OCI-LY3 (cell line): Measurements from ENCODE around the gene HUNK.

Experiments used
- H2AFZ ChIP-seq: fragments of 200-600, 300-600 bp; shearing (Covaris generic); 2 replicates; pipeline ENCODE4 v1.6.0; 2014; ENCODE audit warnings: antibody characterized with exemption, low read depth, low read length
- H3K27ac ChIP-seq: fragments of 200-600, 300-600 bp; sonication (generic); 2 replicates; pipeline ENCODE4 v1.5.1; 2014; ENCODE audit warnings: mild to moderate bottlenecking, low read length, moderate library complexity, mixed read lengths
- H3K27me3 ChIP-seq: fragments of 200-600, 300-600 bp; sonication (generic); 2 replicates; pipeline ENCODE4 v1.6.1; 2014; ENCODE audit warnings: low read depth, low read length, mixed read lengths
- H3K36me3 ChIP-seq: fragments of 200-600, 300-600 bp; sonication (generic); replicated peaks from 2 replicates; pipeline ENCODE3; 2014; ENCODE audit warnings: low read depth, low read length, mixed read lengths
- H3K4me1 ChIP-seq: fragments of 300-600, 200-600 bp; sonication (generic); 2 replicates; pipeline ENCODE4 v1.6.1; 2014; ENCODE audit warnings: low read length, mixed read lengths
- H3K4me2 ChIP-seq: fragments of 200-600, 300-600 bp; sonication (generic); 2 replicates; pipeline ENCODE4 v1.6.1; 2014; ENCODE audit warnings: low read length, mixed read lengths
- H3K4me3 ChIP-seq: fragments of 300-600, 200-600 bp; sonication (generic); 2 replicates; pipeline ENCODE4 v1.5.1; 2014; ENCODE audit warnings: antibody characterized with exemption, mild to moderate bottlenecking, low read length, moderate library complexity
- H3K79me2 ChIP-seq: fragments of 300-600, 200-600 bp; shearing (Covaris generic); 2 replicates; pipeline ENCODE4 v1.6.1; 2014; ENCODE audit warnings: mild to moderate bottlenecking, low read length, mixed read lengths
- H3K9ac ChIP-seq: fragments of 300-600, 200-600 bp; shearing (Covaris generic); 2 replicates; pipeline ENCODE4 v1.6.0; 2014; ENCODE audit warnings: mild to moderate bottlenecking, low read length, moderate library complexity
- H3K9me3 ChIP-seq: fragments of 200-600, 300-600 bp; shearing (Covaris generic); 2 replicates; pipeline ENCODE4 v1.6.1; 2014; ENCODE audit warnings: low read length, mixed read lengths; ENCODE audit not compliant: insufficient read depth
- H4K20me1 ChIP-seq: fragments of 200-600, 300-600 bp; sonication (generic); 2 replicates; pipeline ENCODE4 v1.6.1; 2016; ENCODE audit warnings: low read length, mixed read lengths; ENCODE audit not compliant: insufficient read depth
- CTCF ChIP-seq: fragments of 200-600, 300-600 bp; sonication (generic); IDR thresholded peaks from 2 replicates; pipeline ENCODE4 v1.5.1; 2014; ENCODE audit warnings: antibody characterized with exemption, low read length, low read depth
- EZH2phosphoT487 ChIP-seq: fragments of 200-600 bp; shearing (Covaris generic); IDR thresholded peaks from 2 replicates; pipeline ENCODE4 v1.6.1; 2018; ENCODE audit warnings: antibody characterized with exemption, mixed run types, low read depth

Gene HUNK

DNA sequence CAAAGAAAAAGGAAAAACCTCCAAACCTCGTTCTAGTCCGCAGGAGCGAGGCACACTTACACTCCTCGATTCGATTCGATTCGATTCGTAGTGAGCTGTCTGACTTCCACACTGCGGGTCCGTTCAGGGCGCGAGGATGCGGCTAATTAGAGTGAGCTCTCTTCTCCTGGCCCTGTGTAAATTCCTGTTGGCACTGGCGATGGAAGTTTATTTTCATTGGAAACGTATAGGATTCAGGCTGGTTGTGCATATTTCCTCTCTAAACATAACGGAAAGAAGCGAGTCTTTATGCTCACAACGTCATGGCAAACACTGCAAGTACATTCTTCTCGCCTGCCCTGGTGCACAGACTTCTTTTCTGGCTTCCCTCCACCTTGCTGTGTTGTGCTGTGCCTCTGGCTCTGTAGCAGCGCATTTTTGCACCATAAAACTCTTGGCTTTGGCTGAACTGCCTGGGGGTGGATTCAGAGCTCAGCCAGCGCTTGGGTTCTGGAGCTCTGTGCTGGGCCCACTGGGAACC, 2.7 kb downstream of the HUNK start:
- no peaks in the 10 kb centered on the region for H3K79me2 ChIP-seq

DNA sequence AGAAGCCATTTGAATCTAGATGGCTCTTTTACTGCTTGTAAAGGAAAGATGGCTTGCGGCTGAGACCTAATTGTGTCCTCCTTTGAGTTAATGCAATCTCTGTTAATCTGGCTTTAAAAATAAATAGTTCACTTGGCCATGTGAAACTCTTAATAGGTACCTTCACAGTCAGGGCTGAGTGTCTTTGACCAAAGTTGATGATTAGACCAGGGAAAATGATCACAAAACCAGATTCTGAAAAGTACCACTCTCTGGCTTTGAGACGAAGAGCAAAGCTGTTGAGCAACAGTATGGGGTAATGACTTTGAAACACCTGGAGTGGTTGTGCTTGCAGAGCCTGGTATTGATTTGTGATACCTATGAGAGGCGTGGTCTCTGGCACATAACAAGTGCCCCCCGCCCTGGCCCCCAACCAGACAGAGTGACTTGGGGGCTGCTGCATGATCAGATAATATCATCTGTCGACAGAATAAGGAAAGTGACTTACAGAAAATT, 4.7 kb downstream of the HUNK start:
- H3K36me3 ChIP-seq: no peaks in the 10 kb centered on the region

More for the DNA sequence above, 2.7 kb downstream of the HUNK start:
- no peaks in the 10 kb centered on the region for H3K9me3 ChIP-seq
- TF ChIP-seq CTCF (no peak), EZH2phosphoT487 (no peak)
- no peak overlapping the region for H2AFZ ChIP-seq
- H3K27ac ChIP-seq: no peak overlapping the region
- no peaks in the 10 kb centered on the region for H3K27me3 ChIP-seq
- no peak overlapping the region for H3K4me2 ChIP-seq
- no peaks in the 10 kb centered on the region for H3K36me3 ChIP-seq
- H3K9ac ChIP-seq: no peak overlapping the region
- H3K4me1 ChIP-seq: no peaks in the 10 kb centered on the region
- no peak overlapping the region for H3K4me3 ChIP-seq
- H4K20me1 ChIP-seq: no peaks in the 10 kb centered on the region

DNA sequence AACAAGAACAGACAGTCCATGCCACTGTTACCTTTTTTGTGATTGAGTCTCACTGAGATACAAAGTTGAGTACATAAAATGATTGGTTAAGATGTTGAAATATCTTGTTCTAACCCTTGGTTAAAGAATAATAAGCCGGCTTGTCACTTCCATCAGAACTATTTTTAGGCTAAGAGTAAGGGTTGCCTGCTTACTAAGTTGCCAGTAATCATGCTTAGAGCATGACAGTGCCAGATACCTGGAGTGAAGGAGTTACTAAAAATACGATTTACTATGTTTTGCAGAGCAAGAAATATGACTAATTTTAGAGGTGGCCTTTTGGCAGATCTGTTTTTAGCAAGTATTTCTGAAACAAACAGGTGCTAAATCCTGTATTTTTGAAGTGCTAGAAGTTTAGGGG, 6.0 kb downstream of the HUNK start:
- H3K4me2 ChIP-seq: no peak overlapping the region
- H3K27ac ChIP-seq: no peak overlapping the region
- H3K27me3 ChIP-seq: no peaks in the 10 kb centered on the region
- no peak overlapping the region for H3K4me3 ChIP-seq
- TF ChIP-seq CTCF: no peak
- no peak for TF ChIP-seq EZH2phosphoT487
- no peaks in the 10 kb centered on the region for H3K9me3 ChIP-seq
- no peak overlapping the region for H3K9ac ChIP-seq
- no peaks in the 10 kb centered on the region for H4K20me1 ChIP-seq
- no peaks in the 10 kb centered on the region for H3K36me3 ChIP-seq
- no peak overlapping the region for H2AFZ ChIP-seq
- no peaks in the 10 kb centered on the region for H3K79me2 ChIP-seq
- H3K4me1 ChIP-seq: no peaks in the 10 kb centered on the region

More for the DNA sequence above, 4.7 kb downstream of the HUNK start:
- H3K9ac ChIP-seq: no peak overlapping the region
- no peaks in the 10 kb centered on the region for H4K20me1 ChIP-seq
- H3K27ac ChIP-seq: no peak overlapping the region
- no peaks in the 10 kb centered on the region for H3K9me3 ChIP-seq
- no peak for TF ChIP-seq CTCF
- TF ChIP-seq EZH2phosphoT487: no peak
- H3K4me3 ChIP-seq: no peak overlapping the region
- H3K79me2 ChIP-seq: no peaks in the 10 kb centered on the region
- no peaks in the 10 kb centered on the region for H3K4me1 ChIP-seq
- H3K27me3 ChIP-seq: no peaks in the 10 kb centered on the region
- H2AFZ ChIP-seq: no peak overlapping the region
- no peak overlapping the region for H3K4me2 ChIP-seq

DNA sequence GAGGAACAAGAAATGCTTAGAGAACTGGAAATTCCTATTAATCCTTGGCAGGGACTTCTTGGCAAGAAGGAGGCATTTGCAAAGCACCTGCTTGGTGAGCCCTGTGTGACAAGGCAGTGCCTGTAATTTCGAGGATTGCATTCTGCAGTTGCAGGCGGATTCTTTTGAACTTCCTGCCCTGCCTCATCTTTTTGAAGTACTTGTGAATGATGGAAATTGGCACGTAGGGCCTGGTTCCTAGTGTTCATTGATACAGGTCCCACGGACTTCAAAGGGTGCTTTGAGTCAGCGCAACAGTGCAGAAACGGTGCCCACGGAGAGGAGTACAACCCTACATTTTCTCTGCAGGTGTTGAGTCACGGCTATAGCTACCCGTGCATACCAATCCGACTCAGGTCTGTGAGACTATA, 6.4 kb downstream of the HUNK start:
- no peak overlapping the region for H3K9ac ChIP-seq
- TF ChIP-seq EZH2phosphoT487: no peak
- TF ChIP-seq CTCF: no peak
- H2AFZ ChIP-seq: no peak overlapping the region
- H4K20me1 ChIP-seq: no peaks in the 10 kb centered on the region
- H3K27ac ChIP-seq: no peak overlapping the region
- H3K27me3 ChIP-seq: no peaks in the 10 kb centered on the region
- no peaks in the 10 kb centered on the region for H3K79me2 ChIP-seq
- H3K4me1 ChIP-seq: no peaks in the 10 kb centered on the region
- H3K9me3 ChIP-seq: no peaks in the 10 kb centered on the region
- no peak overlapping the region for H3K4me3 ChIP-seq
- no peaks in the 10 kb centered on the region for H3K36me3 ChIP-seq
- H3K4me2 ChIP-seq: no peak overlapping the region
